GM12873 (cell line): ENCODE data around the gene SCAI.

Source experiments
- TF ChIP-seq, protein P1 (sequence below): IDR thresholded peaks from 2 replicates; pipeline ENCODE4 v1.5.1; 2012; ENCODE audit warnings: low read depth, mild to moderate bottlenecking, moderate library complexity, low read length, control low read depth; ENCODE audit not compliant: insufficient read depth; ENCODE audit errors: missing control alignments

Gene SCAI

DNA sequence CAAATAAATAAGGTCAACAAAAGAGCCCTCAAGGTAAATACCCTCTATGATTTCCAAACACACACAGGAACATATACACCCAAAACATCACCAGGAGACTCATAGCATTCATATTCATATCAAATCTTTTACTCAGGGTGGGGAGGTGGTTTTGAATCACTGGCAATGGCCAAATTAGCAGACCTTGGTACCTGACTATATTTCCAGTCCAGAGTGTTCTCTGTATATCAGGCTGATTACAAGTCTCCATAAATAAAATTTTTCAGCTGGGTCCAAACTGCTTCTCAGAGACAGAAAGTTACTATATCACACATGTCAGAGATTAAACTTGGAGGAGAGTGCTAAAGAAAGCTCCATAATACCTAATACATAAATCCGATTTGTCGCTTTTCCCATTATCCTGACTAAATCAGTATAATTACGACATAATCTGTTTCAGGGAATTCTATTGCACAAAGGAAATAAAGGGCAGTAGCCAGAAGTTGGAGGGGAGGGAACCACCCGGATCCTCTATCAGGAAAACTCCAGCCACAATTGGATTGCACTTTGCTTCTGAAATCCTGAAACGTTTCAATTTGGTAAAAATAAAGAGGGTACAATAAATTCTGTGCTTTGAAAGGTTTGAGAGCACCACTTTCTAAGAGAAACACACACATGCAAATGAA, 195.5 kb downstream of the SCAI start:
- TF ChIP-seq, protein P1, sequence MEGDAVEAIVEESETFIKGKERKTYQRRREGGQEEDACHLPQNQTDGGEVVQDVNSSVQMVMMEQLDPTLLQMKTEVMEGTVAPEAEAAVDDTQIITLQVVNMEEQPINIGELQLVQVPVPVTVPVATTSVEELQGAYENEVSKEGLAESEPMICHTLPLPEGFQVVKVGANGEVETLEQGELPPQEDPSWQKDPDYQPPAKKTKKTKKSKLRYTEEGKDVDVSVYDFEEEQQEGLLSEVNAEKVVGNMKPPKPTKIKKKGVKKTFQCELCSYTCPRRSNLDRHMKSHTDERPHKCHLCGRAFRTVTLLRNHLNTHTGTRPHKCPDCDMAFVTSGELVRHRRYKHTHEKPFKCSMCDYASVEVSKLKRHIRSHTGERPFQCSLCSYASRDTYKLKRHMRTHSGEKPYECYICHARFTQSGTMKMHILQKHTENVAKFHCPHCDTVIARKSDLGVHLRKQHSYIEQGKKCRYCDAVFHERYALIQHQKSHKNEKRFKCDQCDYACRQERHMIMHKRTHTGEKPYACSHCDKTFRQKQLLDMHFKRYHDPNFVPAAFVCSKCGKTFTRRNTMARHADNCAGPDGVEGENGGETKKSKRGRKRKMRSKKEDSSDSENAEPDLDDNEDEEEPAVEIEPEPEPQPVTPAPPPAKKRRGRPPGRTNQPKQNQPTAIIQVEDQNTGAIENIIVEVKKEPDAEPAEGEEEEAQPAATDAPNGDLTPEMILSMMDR: no peak

DNA sequence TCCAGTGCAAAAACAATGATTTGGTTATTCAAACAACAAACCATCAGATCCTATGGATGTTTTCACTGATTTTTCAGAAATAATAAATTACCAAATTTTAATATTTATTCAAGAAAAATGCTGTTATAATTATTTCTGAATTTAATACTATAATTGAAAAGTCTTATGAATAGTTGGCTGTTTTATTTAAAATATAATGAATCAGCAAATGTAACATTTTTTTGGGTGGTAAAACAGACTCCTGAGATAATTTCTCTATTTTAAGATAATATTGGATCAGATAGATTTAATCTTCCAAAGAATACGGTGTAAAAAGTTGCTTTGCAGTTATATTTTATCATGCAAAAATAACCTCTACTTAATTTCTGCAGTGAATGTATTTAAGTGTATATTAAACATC, 197.2 kb downstream of the SCAI start:
- TF ChIP-seq, protein P1: no peak

DNA sequence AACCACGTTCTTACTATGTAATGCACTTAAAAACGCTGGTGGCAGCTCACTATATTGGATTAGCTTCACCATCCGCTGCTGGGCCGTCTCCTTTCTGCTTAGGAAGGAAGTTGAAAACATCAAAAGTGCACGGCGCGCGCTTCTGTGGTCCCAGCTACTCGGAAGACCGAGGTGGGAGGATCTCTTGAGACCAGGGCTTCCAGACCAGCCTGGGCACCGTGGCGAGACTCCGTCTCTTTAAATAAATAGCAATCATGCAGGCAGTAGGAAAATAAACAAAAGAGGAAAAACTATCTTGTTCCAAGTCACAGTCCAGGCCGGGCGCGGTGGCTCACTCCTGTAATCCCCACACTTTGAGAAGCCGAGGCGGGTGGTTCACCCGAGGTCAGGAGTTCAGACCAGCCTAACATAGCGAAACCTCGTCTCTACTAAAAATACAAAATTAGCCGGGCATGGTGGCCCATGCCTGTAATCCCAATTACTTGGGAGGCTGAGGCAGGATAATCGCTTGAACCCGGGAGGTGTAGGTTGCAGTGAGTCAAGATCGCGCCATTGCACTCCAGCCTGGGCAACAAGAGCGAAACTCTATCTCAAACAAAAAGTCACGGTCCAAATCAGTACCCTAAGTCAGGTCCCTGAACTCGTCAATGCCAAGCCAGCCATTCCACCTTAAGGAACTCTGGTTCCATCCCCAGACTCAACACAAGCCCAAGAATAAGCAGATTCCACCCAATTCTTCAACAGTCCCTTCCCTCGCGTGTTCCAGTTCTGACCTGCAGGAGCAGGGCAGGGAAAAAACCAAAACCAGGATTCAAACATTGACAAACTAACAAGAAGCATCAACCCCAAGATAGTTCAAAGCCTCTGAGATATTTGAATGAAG, 201.4 kb downstream of the SCAI start:
- TF ChIP-seq, protein P1: no peak

DNA sequence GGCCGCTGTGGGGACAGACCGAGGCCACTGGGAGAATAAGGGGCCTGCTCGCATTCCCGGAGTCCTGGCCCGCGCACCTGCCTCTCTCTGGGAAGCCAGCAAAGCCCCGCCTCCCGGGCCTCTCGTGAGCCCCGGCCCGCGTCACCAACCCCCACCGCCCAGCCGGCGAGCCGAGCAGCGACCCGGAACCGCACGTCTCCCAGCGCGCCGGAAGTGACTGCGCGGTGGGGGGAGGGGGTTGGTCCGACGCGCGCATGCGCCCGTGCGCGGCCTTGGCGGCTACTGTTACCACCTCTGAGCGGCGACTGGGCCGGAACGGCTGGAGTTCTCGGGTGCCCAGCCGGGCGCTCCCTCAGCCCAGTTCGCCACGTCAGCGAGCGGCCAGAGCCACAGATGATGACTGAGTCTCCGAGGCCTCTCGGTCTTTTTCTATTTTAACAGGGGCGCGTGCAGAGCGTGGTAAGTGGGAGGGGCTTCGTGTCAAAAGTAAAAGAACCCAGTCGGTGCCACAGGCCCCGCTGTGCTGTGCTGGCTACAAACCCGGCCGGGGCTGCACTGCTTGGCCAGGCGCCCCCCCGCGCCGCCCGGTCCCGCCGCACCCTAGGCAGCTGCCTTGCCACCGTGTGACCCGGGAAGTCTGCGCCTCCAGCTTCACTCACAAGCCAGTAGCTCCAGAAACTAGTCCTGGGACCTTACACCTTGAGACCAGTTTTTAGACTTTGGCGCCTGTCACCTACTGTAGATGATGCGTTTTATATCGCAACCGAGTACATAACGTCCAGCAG, 202.2 kb downstream of the SCAI start, which contains the start of gene GOLGA1:
Gene GOLGA1, minus strand, starts transcription at position 190 of the 785 bp plus-strand sequence. CDS start 2,372 bp downstream, outside the sequence.
- TF ChIP-seq, protein P1: no peak

DNA sequence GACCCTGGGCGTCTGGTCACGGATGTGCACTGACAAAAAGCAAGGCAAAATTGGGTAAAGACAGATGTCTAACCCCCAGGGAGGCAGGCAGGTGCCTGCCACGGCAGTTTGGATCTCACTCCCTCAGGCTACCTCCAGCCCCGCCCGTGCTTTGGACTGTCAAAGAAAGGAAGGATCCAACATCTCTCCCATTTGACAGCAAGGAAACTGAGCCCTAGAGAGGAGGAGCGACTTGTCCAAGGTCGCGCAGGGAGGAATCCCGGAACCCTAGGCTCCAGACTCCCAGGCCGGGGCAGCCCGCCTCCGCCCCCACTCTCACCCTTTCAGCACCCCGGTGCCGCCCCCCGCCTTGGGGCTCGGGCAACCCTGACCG, 202.8 kb downstream of the SCAI start:
- TF ChIP-seq, protein P1: no peak

DNA sequence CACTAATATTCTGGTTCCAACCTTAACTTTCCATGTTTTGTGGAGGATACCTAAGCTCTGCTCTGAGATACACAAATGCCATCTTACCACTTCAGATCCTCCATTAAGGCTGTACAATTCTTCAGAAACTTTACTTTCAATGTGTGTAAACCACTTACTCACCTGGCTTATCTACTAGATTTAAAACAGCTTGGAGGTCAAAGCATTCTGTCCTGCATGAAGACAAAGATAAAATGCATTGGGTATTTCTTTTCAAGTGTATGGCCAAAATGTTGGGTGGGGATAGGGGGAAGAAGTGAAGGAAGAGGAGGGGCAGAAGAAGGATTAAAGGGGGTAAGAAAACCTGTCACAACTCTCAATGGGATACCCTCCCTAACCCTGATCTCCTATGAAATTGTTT, 203.4 kb downstream of the SCAI start:
- TF ChIP-seq, protein P1: no peak

DNA sequence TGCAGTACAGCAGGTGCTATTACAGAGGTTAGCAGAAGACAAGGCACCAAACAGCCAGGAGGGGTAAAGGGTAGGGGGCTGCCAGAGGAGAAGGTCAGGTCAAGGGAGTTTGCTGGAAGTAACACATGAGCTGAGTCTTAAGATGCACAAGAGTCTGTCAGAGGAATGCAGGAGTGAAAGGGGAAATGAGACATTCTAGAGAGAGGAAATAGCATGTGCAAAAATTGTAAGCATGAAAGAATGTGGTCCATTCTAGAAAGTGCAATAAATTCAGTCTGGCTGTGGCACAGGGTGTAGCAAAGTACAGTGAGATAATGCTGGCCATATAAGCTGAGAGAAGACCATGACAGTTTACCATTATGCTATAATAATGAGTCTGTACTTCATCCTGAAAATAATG, 209.0 kb downstream of the SCAI start:
- TF ChIP-seq, protein P1: no peak
